T-helper 1 cell treated with Interleukin-12 subunit alpha and Interleukin-12 subunit beta and Interleukin-4 antibody, amounts not matched to agents 30 μg/mL and 1 μg/mL, for 36 hours (primary cell): Measurements from ENCODE around the gene KANSL3.
A peak's percentile ranks its signal among the peaks of the same experiment; 100 is the strongest.
"Not testable (repeated sequence)": the region's sequence is repeated elsewhere in the genome, so short reads cannot be mapped to it uniquely, and the experiment has no call there.

Experiments
- H3K27ac Mint-ChIP-seq: one replicate; pipeline ENCODE4 v1.8.0; 2021; ENCODE audit warnings: mild to moderate bottlenecking, mixed read lengths
- H3K27me3 Mint-ChIP-seq: one replicate; pipeline ENCODE4 v1.8.0; 2021; ENCODE audit warnings: low read depth, mixed read lengths
- H3K36me3 Mint-ChIP-seq: one replicate; pipeline ENCODE4 v1.8.0; 2021; ENCODE audit warnings: low read depth, mixed read lengths
- H3K4me1 Mint-ChIP-seq: one replicate; pipeline ENCODE4 v1.8.0; 2021; ENCODE audit warnings: low read depth, mixed read lengths
- H3K4me3 Mint-ChIP-seq: one replicate; pipeline ENCODE4 v1.8.0; 2021; ENCODE audit warnings: mild to moderate bottlenecking, moderate library complexity, mixed read lengths
- H3K9me3 Mint-ChIP-seq: one replicate; pipeline ENCODE4 v1.8.0; 2021; ENCODE audit warnings: mixed read lengths

KANSL3 gene

GRCh38 chr2:96664366-96664925 is 26.3 kb upstream of the KANSL3 start:
- no peak overlapping the region for H3K27ac Mint-ChIP-seq
- H3K4me1 Mint-ChIP-seq, result no peaks in the 10 kb centered on the region
- no peak overlapping the region for H3K4me3 Mint-ChIP-seq
- peaks cover 6% of the 10 kb centered on the region for H3K27me3 Mint-ChIP-seq
- H3K9me3 Mint-ChIP-seq, result no peaks in the 10 kb centered on the region
- no peaks in the 10 kb centered on the region for H3K36me3 Mint-ChIP-seq

GRCh38 chr2:96663829-96664228 is 25.7 kb upstream of the KANSL3 start:
- Mint-ChIP-seq H3K4me3 (no peak overlapping the region), H3K27me3 (peaks cover 6% of the 10 kb centered on the region), H3K4me1 (no peaks in the 10 kb centered on the region), H3K36me3 (no peaks in the 10 kb centered on the region), H3K27ac (no peak overlapping the region), H3K9me3 (no peaks in the 10 kb centered on the region)

- Mint-ChIP-seq H3K27me3 (peaks cover 10% of the 10 kb centered on the region), H3K27ac (no peak overlapping the region), H3K36me3 (no peaks in the 10 kb centered on the region), H3K9me3 (no peaks in the 10 kb centered on the region), H3K4me3 (no peak overlapping the region), H3K4me1 (no peaks in the 10 kb centered on the region)
Measured at GRCh38 chr2:96663177-96663576, 25.1 kb upstream of the KANSL3 start.

- Mint-ChIP-seq H3K4me3 (no peak overlapping the region), H3K36me3 (no peaks in the 10 kb centered on the region), H3K4me1 (no peaks in the 10 kb centered on the region), H3K9me3 (no peaks in the 10 kb centered on the region), H3K27me3 (peaks cover 12% of the 10 kb centered on the region), H3K27ac (no peak overlapping the region)
Measured at GRCh38 chr2:96662360-96662759, 24.2 kb upstream of the KANSL3 start.

GRCh38 chr2:96661324-96661723 is 23.2 kb upstream of the KANSL3 start:
- Mint-ChIP-seq H3K27ac (no peak overlapping the region), H3K9me3 (no peaks in the 10 kb centered on the region), H3K4me1 (no peaks in the 10 kb centered on the region), H3K27me3 (peaks cover 13% of the 10 kb centered on the region), H3K36me3 (no peaks in the 10 kb centered on the region), H3K4me3 (no peak overlapping the region)

- H3K9me3 Mint-ChIP-seq, result no peaks in the 10 kb centered on the region
- H3K27me3 Mint-ChIP-seq, result peaks cover 12% of the 10 kb centered on the region
- H3K36me3 Mint-ChIP-seq, result no peaks in the 10 kb centered on the region
- H3K27ac Mint-ChIP-seq, result no peak overlapping the region
- no peaks in the 10 kb centered on the region for H3K4me1 Mint-ChIP-seq
- H3K4me3 Mint-ChIP-seq, result no peak overlapping the region
Measured at GRCh38 chr2:96656540-96656939, 18.4 kb upstream of the KANSL3 start.

GRCh38 chr2:96655526-96655925 is 17.4 kb upstream of the KANSL3 start:
- Mint-ChIP-seq H3K9me3 (no peaks in the 10 kb centered on the region), H3K27ac (no peak overlapping the region), H3K4me1 (no peaks in the 10 kb centered on the region), H3K27me3 (peaks cover 15% of the 10 kb centered on the region), H3K36me3 (no peaks in the 10 kb centered on the region), H3K4me3 (no peak overlapping the region)

GRCh38 chr2:96654791-96655190 is 16.7 kb upstream of the KANSL3 start:
- H3K9me3 Mint-ChIP-seq, H3K27ac Mint-ChIP-seq, H3K4me1 Mint-ChIP-seq, H3K4me3 Mint-ChIP-seq, H3K36me3 Mint-ChIP-seq: not testable (repeated sequence)
- H3K27me3 Mint-ChIP-seq, result peaks cover 15% of the 10 kb centered on the region

- Mint-ChIP-seq H3K36me3 (no peaks in the 10 kb centered on the region), H3K4me3 (no peak overlapping the region), H3K4me1 (no peaks in the 10 kb centered on the region), H3K27me3 (peaks cover 8% of the 10 kb centered on the region), H3K9me3 (no peaks in the 10 kb centered on the region), H3K27ac (no peak overlapping the region)
Measured at GRCh38 chr2:96651793-96652192, 13.7 kb upstream of the KANSL3 start.

GRCh38 chr2:96649342-96649741 is 11.2 kb upstream of the KANSL3 start:
- Mint-ChIP-seq H3K27me3 (peaks cover 4% of the 10 kb centered on the region), H3K4me1 (no peaks in the 10 kb centered on the region), H3K4me3 (no peak overlapping the region), H3K27ac (no peak overlapping the region), H3K36me3 (no peaks in the 10 kb centered on the region), H3K9me3 (no peaks in the 10 kb centered on the region)

GRCh38 chr2:96648306-96648930 is 10.3 kb upstream of the KANSL3 start:
- Mint-ChIP-seq H3K36me3 (no peaks in the 10 kb centered on the region), H3K27me3 (peaks cover 4% of the 10 kb centered on the region), H3K4me3 (no peak overlapping the region), H3K9me3 (no peaks in the 10 kb centered on the region), H3K4me1 (no peaks in the 10 kb centered on the region), H3K27ac (no peak overlapping the region)

- H3K27ac Mint-ChIP-seq, result no peak overlapping the region
Measured at GRCh38 chr2:96647681-96648080, 9.6 kb upstream of the KANSL3 start.

GRCh38 chr2:96642564-96643360 is 4.7 kb upstream of the KANSL3 start, which contains the start of gene FER1L5:
Gene FER1L5 (plus strand): TSS chr2:96642764. CDS start chr2:96642837, 73 bp downstream.
- no peaks in the 10 kb centered on the region for H3K9me3 Mint-ChIP-seq
- H3K27ac Mint-ChIP-seq, result no peak within 1 kb of the TSS
- peaks cover 3% of the 10 kb centered on the region for H3K4me1 Mint-ChIP-seq
- peaks cover 15% of the 10 kb centered on the region for H3K27me3 Mint-ChIP-seq
- no peak within 1 kb of the TSS for H3K4me3 Mint-ChIP-seq
- H3K36me3 Mint-ChIP-seq, result no peaks in the 10 kb centered on the region

More at GRCh38 chr2:96647681-96648080, 9.6 kb upstream of the KANSL3 start:
- Mint-ChIP-seq H3K9me3 (no peaks in the 10 kb centered on the region), H3K27me3 (peaks cover 4% of the 10 kb centered on the region), H3K4me3 (no peak overlapping the region), H3K4me1 (no peaks in the 10 kb centered on the region), H3K36me3 (no peaks in the 10 kb centered on the region)

GRCh38 chr2:96637385-96638143 is 548 bp downstream of the KANSL3 start:
- H3K4me3 Mint-ChIP-seq, result peak overlapping the region; percentile 92
- H3K27me3 Mint-ChIP-seq, result peaks cover 15% of the 10 kb centered on the region
- H3K27ac Mint-ChIP-seq, result peak overlapping the region; percentile 94
- no peaks in the 10 kb centered on the region for H3K9me3 Mint-ChIP-seq
- H3K4me1 Mint-ChIP-seq, result peaks cover 40% of the 10 kb centered on the region
- peaks cover 20% of the 10 kb centered on the region for H3K36me3 Mint-ChIP-seq
